ENCODE measurements around the gene CEP43. TPM values are rescaled to one million over a fixed set of nuclear protein-coding genes. Genes with fewer than 3 reads are reported as not detected.
"Not testable (repeated sequence)": the region's sequence is repeated elsewhere in the genome, so short reads cannot be mapped to it uniquely, and the experiment has no call there.

CEP43 gene, protein sequence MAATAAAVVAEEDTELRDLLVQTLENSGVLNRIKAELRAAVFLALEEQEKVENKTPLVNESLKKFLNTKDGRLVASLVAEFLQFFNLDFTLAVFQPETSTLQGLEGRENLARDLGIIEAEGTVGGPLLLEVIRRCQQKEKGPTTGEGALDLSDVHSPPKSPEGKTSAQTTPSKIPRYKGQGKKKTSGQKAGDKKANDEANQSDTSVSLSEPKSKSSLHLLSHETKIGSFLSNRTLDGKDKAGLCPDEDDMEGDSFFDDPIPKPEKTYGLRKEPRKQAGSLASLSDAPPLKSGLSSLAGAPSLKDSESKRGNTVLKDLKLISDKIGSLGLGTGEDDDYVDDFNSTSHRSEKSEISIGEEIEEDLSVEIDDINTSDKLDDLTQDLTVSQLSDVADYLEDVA
- 16.7 TPM for total RNA-seq

GRCh38 chr6:166999145-166999883 is at the start of gene CEP43:
Gene CEP43, plus strand, starts transcription at chr6:166999397. Its CDS starts 16 bp downstream, at chr6:166999413.
- Histone ChIP-seq H3K36me3 (ENCODE audit: control insufficient read depth in 3 of 3, insufficient read depth in 3 of 3, low read length in 3 of 3) (peaks cover 0 to 4% (median 2%) of the 10 kb centered on the region in 3 donors), H3K27me3 (ENCODE audit: control insufficient read depth in 3 of 3, insufficient read depth in 3 of 3, low read length in 3 of 3) (no peaks in the 10 kb centered on the region), H3K9me3 (ENCODE audit: control insufficient read depth in 3 of 3, low read length in 3 of 3) (no peaks in the 10 kb centered on the region), H3K4me3 (ENCODE audit: low read length in 3 of 3) (peak within 1 kb of the TSS; percentile 79 to 83 (median 82)), H3K4me1 (ENCODE audit: control insufficient read depth in 3 of 3, insufficient read depth in 3 of 3, low read length in 3 of 3) (peaks cover 10 to 21% (median 18%) of the 10 kb centered on the region in 3 donors), H3K27ac (ENCODE audit: low read depth, low read length) (no peak within 1 kb of the TSS), H3K9ac (ENCODE audit: low read depth in 1 of 3, low read length in 3 of 3) (peak within 1 kb of the TSS; percentile 72 to 83 (median 77))

- Histone ChIP-seq H3K9me3 (ENCODE audit: control insufficient read depth in 3 of 3, low read length in 3 of 3) (no peaks in the 10 kb centered on the region), H3K27me3 (ENCODE audit: control insufficient read depth in 3 of 3, insufficient read depth in 3 of 3, low read length in 3 of 3) (no peaks in the 10 kb centered on the region), H3K4me3 (ENCODE audit: low read length in 3 of 3) (no peak overlapping the region), H3K4me1 (ENCODE audit: control insufficient read depth in 3 of 3, insufficient read depth in 3 of 3, low read length in 3 of 3) (peaks cover 0 to 3% (median 2%) of the 10 kb centered on the region in 3 donors), H3K9ac (ENCODE audit: low read depth in 1 of 3, low read length in 3 of 3) (no peak overlapping the region), H3K36me3 (ENCODE audit: control insufficient read depth in 3 of 3, insufficient read depth in 3 of 3, low read length in 3 of 3) (peaks cover 4 to 12% (median 8%) of the 10 kb centered on the region in 3 donors), H3K27ac (ENCODE audit: low read depth, low read length) (peak overlapping the region; percentile 5)
These were observed 49.4 kb upstream of the CEP43 start for GRCh38 chr6:166949528-166950442.

- no peak overlapping the region for H3K9ac ChIP-seq (ENCODE audit: low read depth in 1 of 3, low read length in 3 of 3)
- H3K27me3 ChIP-seq (ENCODE audit: control insufficient read depth in 3 of 3, insufficient read depth in 3 of 3, low read length in 3 of 3) = no peaks in the 10 kb centered on the region
- H3K36me3 ChIP-seq (ENCODE audit: control insufficient read depth in 3 of 3, insufficient read depth in 3 of 3, low read length in 3 of 3) = peaks cover 4 to 12% (median 8%) of the 10 kb centered on the region in 3 donors
- H3K4me3 ChIP-seq (ENCODE audit: low read length in 3 of 3) = no peak overlapping the region
- H3K9me3 ChIP-seq (ENCODE audit: control insufficient read depth in 3 of 3, low read length in 3 of 3) = no peaks in the 10 kb centered on the region
- H3K4me1 ChIP-seq (ENCODE audit: control insufficient read depth in 3 of 3, insufficient read depth in 3 of 3, low read length in 3 of 3) = peaks cover 2 to 7% (median 4%) of the 10 kb centered on the region in 3 donors
- no peak overlapping the region for H3K27ac ChIP-seq (ENCODE audit: low read depth, low read length)
These were observed 48.8 kb upstream of the CEP43 start for GRCh38 chr6:166950443-166950821.

GRCh38 chr6:166950892-166951669 is 48.1 kb upstream of the CEP43 start:
- Histone ChIP-seq H3K4me1 (ENCODE audit: control insufficient read depth in 3 of 3, insufficient read depth in 3 of 3, low read length in 3 of 3) (peaks cover 5 to 14% (median 10%) of the 10 kb centered on the region in 3 donors), H3K4me3 (ENCODE audit: low read length in 3 of 3) (peak overlapping the region in 2 of 3 donors; percentile 38 to 49)
- H3K27ac ChIP-seq (ENCODE audit: low read depth, low read length); H3K9me3 ChIP-seq (ENCODE audit: control insufficient read depth in 3 of 3, low read length in 3 of 3); H3K36me3 ChIP-seq (ENCODE audit: control insufficient read depth in 3 of 3, insufficient read depth in 3 of 3, low read length in 3 of 3); H3K9ac ChIP-seq (ENCODE audit: low read depth in 1 of 3, low read length in 3 of 3); H3K27me3 ChIP-seq (ENCODE audit: control insufficient read depth in 3 of 3, insufficient read depth in 3 of 3, low read length in 3 of 3): not testable (repeated sequence)

- no peak overlapping the region for H3K4me3 ChIP-seq (ENCODE audit: low read length in 3 of 3)
These were observed 47.5 kb upstream of the CEP43 start for GRCh38 chr6:166951670-166952060.

GRCh38 chr6:166952121-166952520 is 47.1 kb upstream of the CEP43 start:
- Histone ChIP-seq H3K27ac (ENCODE audit: low read depth, low read length) (no peak overlapping the region), H3K4me3 (ENCODE audit: low read length in 3 of 3) (no peak overlapping the region), H3K9ac (ENCODE audit: low read depth in 1 of 3, low read length in 3 of 3) (no peak overlapping the region), H3K36me3 (ENCODE audit: control insufficient read depth in 3 of 3, insufficient read depth in 3 of 3, low read length in 3 of 3) (peaks cover 4 to 8% (median 5%) of the 10 kb centered on the region in 3 donors), H3K4me1 (ENCODE audit: control insufficient read depth in 3 of 3, insufficient read depth in 3 of 3, low read length in 3 of 3) (peaks cover 9 to 18% (median 10%) of the 10 kb centered on the region in 3 donors), H3K27me3 (ENCODE audit: control insufficient read depth in 3 of 3, insufficient read depth in 3 of 3, low read length in 3 of 3) (no peaks in the 10 kb centered on the region), H3K9me3 (ENCODE audit: control insufficient read depth in 3 of 3, low read length in 3 of 3) (no peaks in the 10 kb centered on the region)

More at GRCh38 chr6:166951670-166952060, 47.5 kb upstream of the CEP43 start:
- H3K27ac ChIP-seq (ENCODE audit: low read depth, low read length) = no peak overlapping the region
- H3K9ac ChIP-seq (ENCODE audit: low read depth in 1 of 3, low read length in 3 of 3) = no peak overlapping the region
- no peaks in the 10 kb centered on the region for H3K9me3 ChIP-seq (ENCODE audit: control insufficient read depth in 3 of 3, low read length in 3 of 3)
- H3K27me3 ChIP-seq (ENCODE audit: control insufficient read depth in 3 of 3, insufficient read depth in 3 of 3, low read length in 3 of 3) = no peaks in the 10 kb centered on the region
- H3K4me1 ChIP-seq (ENCODE audit: control insufficient read depth in 3 of 3, insufficient read depth in 3 of 3, low read length in 3 of 3) = peaks cover 6 to 15% (median 10%) of the 10 kb centered on the region in 3 donors
- peaks cover 4 to 8% (median 5%) of the 10 kb centered on the region in 3 donors for H3K36me3 ChIP-seq (ENCODE audit: control insufficient read depth in 3 of 3, insufficient read depth in 3 of 3, low read length in 3 of 3)

DNA sequence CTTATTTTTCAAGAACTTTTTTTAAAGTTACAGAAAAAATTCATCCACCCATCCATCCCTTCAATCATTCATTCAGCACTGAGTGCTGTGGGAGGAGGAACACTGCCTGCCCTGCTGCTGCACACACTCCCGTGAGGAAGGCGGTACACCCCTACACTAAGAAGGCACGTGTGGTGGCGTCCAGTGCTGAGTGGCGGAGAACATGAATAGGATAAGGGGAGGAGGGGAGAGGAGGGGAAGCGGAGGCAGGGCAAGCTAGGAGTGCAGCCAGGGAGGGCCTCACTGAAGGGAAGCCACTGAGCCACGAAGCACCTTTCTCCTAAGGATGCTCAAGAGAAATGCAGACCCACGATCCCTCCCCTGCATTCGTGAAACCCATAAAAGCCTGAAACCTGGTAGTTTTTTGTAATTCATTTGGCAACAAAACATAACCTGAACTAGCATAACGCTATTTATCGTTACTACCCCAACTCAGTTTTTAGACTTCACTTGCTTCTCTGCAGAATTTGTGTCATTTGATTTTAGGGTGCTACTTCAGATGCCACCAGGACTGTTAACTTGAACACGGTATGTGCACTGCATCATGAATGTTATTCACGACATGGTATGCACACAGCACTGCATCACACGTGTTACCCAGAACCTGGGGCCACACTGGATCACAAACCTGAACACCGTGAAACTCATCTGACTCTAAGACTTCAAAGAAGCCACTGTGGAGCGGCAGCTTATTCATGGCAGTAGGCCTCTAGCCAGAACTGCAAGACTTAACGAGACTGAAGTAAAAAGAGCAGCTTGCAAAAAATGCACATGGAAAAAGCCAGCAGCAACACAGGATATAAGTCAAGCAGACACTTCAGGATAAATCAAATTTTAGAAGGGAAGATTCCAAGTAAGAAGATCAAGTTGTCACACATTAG is 46.4 kb upstream of the CEP43 start:
- Histone ChIP-seq H3K27ac (ENCODE audit: low read depth, low read length) (no peak overlapping the region), H3K9me3 (ENCODE audit: control insufficient read depth in 3 of 3, low read length in 3 of 3) (no peaks in the 10 kb centered on the region), H3K4me1 (ENCODE audit: control insufficient read depth in 3 of 3, insufficient read depth in 3 of 3, low read length in 3 of 3) (peaks cover 9 to 18% (median 16%) of the 10 kb centered on the region in 3 donors), H3K9ac (ENCODE audit: low read depth in 1 of 3, low read length in 3 of 3) (no peak overlapping the region), H3K27me3 (ENCODE audit: control insufficient read depth in 3 of 3, insufficient read depth in 3 of 3, low read length in 3 of 3) (no peaks in the 10 kb centered on the region), H3K36me3 (ENCODE audit: control insufficient read depth in 3 of 3, insufficient read depth in 3 of 3, low read length in 3 of 3) (peaks cover 0 to 4% (median 0%) of the 10 kb centered on the region in 3 donors), H3K4me3 (ENCODE audit: low read length in 3 of 3) (no peak overlapping the region)

DNA sequence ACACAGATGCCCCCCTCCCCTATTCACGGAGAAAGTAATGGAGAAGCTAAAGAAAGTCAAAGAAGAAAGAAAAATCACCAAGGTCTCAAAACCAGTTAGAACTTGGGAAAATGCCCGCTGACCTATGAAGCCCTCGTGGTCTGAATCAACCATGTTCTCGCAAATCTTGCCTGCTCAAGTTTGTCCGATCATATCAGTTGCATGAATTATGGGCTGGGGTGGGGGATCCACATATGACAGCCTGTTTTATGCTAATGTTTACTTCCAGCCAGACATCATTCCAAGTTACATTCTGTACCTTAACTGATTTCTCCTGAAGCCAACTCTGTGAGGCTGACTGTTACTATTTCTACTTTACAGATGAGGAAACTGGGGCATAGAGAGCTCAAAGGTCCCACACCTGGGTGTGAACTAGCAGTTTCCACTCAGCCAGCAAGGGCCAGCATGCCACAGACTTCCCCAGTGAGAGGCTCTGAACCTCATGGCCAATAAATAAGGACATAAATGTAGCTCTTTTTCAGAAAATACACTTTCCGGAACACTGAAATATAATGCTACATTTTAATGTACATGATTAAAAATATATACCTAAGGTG is 45.0 kb upstream of the CEP43 start:
- Histone ChIP-seq H3K4me3 (ENCODE audit: low read length in 3 of 3) (no peak overlapping the region), H3K9ac (ENCODE audit: low read depth in 1 of 3, low read length in 3 of 3) (no peak overlapping the region), H3K4me1 (ENCODE audit: control insufficient read depth in 3 of 3, insufficient read depth in 3 of 3, low read length in 3 of 3) (peaks cover 9 to 22% (median 16%) of the 10 kb centered on the region in 3 donors), H3K9me3 (ENCODE audit: control insufficient read depth in 3 of 3, low read length in 3 of 3) (no peaks in the 10 kb centered on the region), H3K27me3 (ENCODE audit: control insufficient read depth in 3 of 3, insufficient read depth in 3 of 3, low read length in 3 of 3) (no peaks in the 10 kb centered on the region), H3K27ac (ENCODE audit: low read depth, low read length) (no peak overlapping the region), H3K36me3 (ENCODE audit: control insufficient read depth in 3 of 3, insufficient read depth in 3 of 3, low read length in 3 of 3) (peaks cover 0 to 4% (median 0%) of the 10 kb centered on the region in 3 donors)
